AG09309 (cell line): Measurements from ENCODE around the gene PIGR.

ENCODE experiments used
- DNase-seq: peaks from one replicate; pipeline ENCODE4 v3.0.0-alpha.2; 2010; ENCODE audit warnings: low read depth
- H3K4me3 ChIP-seq: 2 replicates; pipeline ENCODE4 v1.5.1; 2011; ENCODE audit warnings: mild to moderate bottlenecking, low read depth, low read length, moderate library complexity; ENCODE audit not compliant: control insufficient read depth
- CTCF ChIP-seq: IDR thresholded peaks from 2 replicates; pipeline ENCODE4 v1.5.1; 2011; ENCODE audit warnings: mild to moderate bottlenecking, low read depth, low read length, inconsistent platforms; ENCODE audit not compliant: insufficient read depth, control insufficient read depth; ENCODE audit errors: missing control alignments

The PIGR gene

GRCh38 chr1:206899717-206900116 is 46.5 kb downstream of the PIGR start:
- TF ChIP-seq CTCF = no peak
- DNase-seq = no peak
- H3K4me3 ChIP-seq = no peak overlapping the region

- H3K4me3 ChIP-seq = no peak overlapping the region
- TF ChIP-seq CTCF = no peak
- no peak for DNase-seq
These were observed 47.3 kb downstream of the PIGR start for GRCh38 chr1:206898915-206899431.

- no peak for TF ChIP-seq CTCF
- no peak overlapping the region for H3K4me3 ChIP-seq
- DNase-seq = no peak
These were observed 48.0 kb downstream of the PIGR start for GRCh38 chr1:206898089-206898914.

- DNase-seq = no peak
- no peak within 1 kb of the TSS for H3K4me3 ChIP-seq
- no peak for TF ChIP-seq CTCF
These were observed 49.1 kb downstream of the PIGR start, which contains the start of gene IL24 for GRCh38 chr1:206897175-206897574. IL24 (plus strand) TSS chr1:206897443; CDS start chr1:206897833, 390 bp downstream.

GRCh38 chr1:206896261-206896660 is 50.0 kb downstream of the PIGR start:
- no peak for DNase-seq
- TF ChIP-seq CTCF = no peak
- no peak overlapping the region for H3K4me3 ChIP-seq

- no peak for TF ChIP-seq CTCF
- H3K4me3 ChIP-seq = no peak overlapping the region
- DNase-seq = peak; percentile 89
These were observed 50.4 kb downstream of the PIGR start for GRCh38 chr1:206895837-206896242.
